ENCODE results near the gene FNDC1.

Gene FNDC1

DNA sequence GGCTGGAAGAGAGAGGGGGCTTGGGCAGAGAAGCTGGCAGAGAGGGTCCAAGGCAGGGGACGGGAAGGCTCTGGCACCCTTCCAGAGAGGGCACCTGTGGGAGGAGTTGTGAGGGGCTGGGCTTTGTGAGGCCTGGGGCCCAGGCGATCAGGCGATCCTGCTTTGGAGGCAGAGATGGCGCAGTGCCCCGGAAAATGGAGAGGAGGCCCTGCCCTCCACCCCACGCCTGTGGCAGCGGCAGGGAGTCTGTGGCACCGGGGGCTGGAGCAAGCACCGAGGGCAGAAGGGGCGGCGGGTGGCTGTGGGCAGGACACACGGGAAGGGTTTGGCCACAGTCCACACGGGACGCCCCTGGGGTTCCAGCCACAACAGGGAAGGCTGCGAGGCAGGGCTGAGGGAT is 36.5 kb upstream of the FNDC1 start:
- H2BK120ac ChIP-seq (ENCODE audit: low read depth, low read length), result no peak overlapping the region
- no peaks in the 10 kb centered on the region for H3K36me3 ChIP-seq (ENCODE audit: control insufficient read depth in 1 of 2, insufficient read depth in 2 of 2, low read depth in 1 of 2, low read length in 2 of 2)
- H3K9ac ChIP-seq (ENCODE audit: low read length), result no peak overlapping the region
- H3K4me3 ChIP-seq (ENCODE audit: insufficient read depth in 1 of 2, low read depth in 1 of 2, low read length in 2 of 2), result no peak overlapping the region
- no peak overlapping the region for H3K4me2 ChIP-seq (ENCODE audit: low read length, poor library complexity, severe bottlenecking)
- no peak overlapping the region for H3K27ac ChIP-seq (ENCODE audit: low read length, poor library complexity, severe bottlenecking)
- H2BK15ac ChIP-seq (ENCODE audit: low read depth, poor library complexity, severe bottlenecking), result no peak overlapping the region
- H3K4ac ChIP-seq (ENCODE audit: low read depth in 1 of 2, low read length in 2 of 2), result no peak overlapping the region
- H3K14ac ChIP-seq (ENCODE audit: low read length in 2 of 2), result no peak overlapping the region
- H2BK5ac ChIP-seq (ENCODE audit: low read depth, low read length, poor library complexity, severe bottlenecking), result no peak overlapping the region
- no peak overlapping the region for H3K18ac ChIP-seq (ENCODE audit: low read depth in 1 of 2, low read length in 2 of 2)
- H2AK5ac ChIP-seq (ENCODE audit: low read length, severe bottlenecking), result no peak overlapping the region
- H4K91ac ChIP-seq (ENCODE audit: low read length), result no peak overlapping the region
- H3K4me1 ChIP-seq (ENCODE audit: control insufficient read depth, insufficient read depth, low read depth, low read length), result no peaks in the 10 kb centered on the region
- no peak overlapping the region for H4K8ac ChIP-seq (ENCODE audit: low read length)
- no peak overlapping the region for H2BK12ac ChIP-seq (ENCODE audit: low read length in 2 of 2)
- 83% methylated on average over 15 of the region's 15 CpGs for WGBS
- no peak overlapping the region for H2AFZ ChIP-seq (ENCODE audit: low read depth, low read length)
- no peaks in the 10 kb centered on the region for H3K79me1 ChIP-seq (replicated peaks; ENCODE audit: low read length, poor library complexity, severe bottlenecking)
- H3K27me3 ChIP-seq (ENCODE audit: control insufficient read depth in 1 of 2, insufficient read depth in 1 of 2, low read length in 2 of 2), result peaks cover 25 to 43% of the 10 kb centered on the region in 2 experiments
- no peak for DNase-seq
- no peaks in the 10 kb centered on the region for H3K9me3 ChIP-seq (ENCODE audit: control insufficient read depth, low read length)
- no peak overlapping the region for H3K23ac ChIP-seq (ENCODE audit: low read length in 2 of 2)

DNA sequence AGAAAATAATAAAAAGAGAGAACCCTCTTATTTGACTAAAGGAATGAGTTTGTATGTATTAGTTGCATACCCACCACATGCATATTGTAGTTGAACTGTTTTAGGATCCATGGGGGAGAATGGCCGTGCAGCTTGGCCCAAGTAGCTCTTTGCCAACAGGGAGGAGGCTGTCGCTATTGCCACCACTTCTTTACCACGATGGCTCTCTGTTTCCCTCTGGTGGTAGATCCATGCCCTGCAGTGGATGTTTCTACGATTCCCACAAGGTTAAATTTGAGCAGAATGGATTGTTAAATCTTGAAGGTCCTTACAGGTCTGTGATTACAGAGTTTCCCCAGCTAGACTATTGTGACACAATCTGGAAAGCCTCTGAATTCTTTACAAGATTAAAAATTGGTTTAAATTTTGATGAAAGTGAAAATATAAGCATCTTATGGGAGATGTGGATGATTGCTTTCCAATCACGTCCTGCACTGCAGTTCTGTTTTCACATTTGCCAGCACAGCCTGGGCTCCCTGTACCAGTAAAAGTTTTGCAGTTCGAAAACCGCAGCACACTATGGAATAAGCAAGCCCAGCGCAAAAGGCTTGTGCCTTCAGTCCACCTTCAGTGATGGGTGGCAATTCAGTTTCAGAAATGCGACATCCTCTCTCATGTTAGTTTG is 34.4 kb upstream of the FNDC1 start:
- H3K4me2 ChIP-seq (ENCODE audit: low read length, poor library complexity, severe bottlenecking), result no peak overlapping the region
- no peaks in the 10 kb centered on the region for H3K4me1 ChIP-seq (ENCODE audit: control insufficient read depth, insufficient read depth, low read depth, low read length)
- no peak overlapping the region for H4K8ac ChIP-seq (ENCODE audit: low read length)
- no peak overlapping the region for H2AFZ ChIP-seq (ENCODE audit: low read depth, low read length)
- no peaks in the 10 kb centered on the region for H3K9me3 ChIP-seq (ENCODE audit: control insufficient read depth, low read length)
- H3K18ac ChIP-seq (ENCODE audit: low read depth in 1 of 2, low read length in 2 of 2), result no peak overlapping the region
- H3K23ac ChIP-seq (ENCODE audit: low read length in 2 of 2), result no peak overlapping the region
- peaks cover 32 to 63% of the 10 kb centered on the region in 2 experiments for H3K27me3 ChIP-seq (ENCODE audit: control insufficient read depth in 1 of 2, insufficient read depth in 1 of 2, low read length in 2 of 2)
- H2BK120ac ChIP-seq (ENCODE audit: low read depth, low read length), result no peak overlapping the region
- H3K36me3 ChIP-seq (ENCODE audit: control insufficient read depth in 1 of 2, insufficient read depth in 2 of 2, low read depth in 1 of 2, low read length in 2 of 2), result no peaks in the 10 kb centered on the region
- no peak overlapping the region for H3K4me3 ChIP-seq (ENCODE audit: insufficient read depth in 1 of 2, low read depth in 1 of 2, low read length in 2 of 2)
- no peak overlapping the region for H3K4ac ChIP-seq (ENCODE audit: low read depth in 1 of 2, low read length in 2 of 2)
- 28% methylated on average over 7 of the region's 9 CpGs for WGBS
- H4K91ac ChIP-seq (ENCODE audit: low read length), result no peak overlapping the region
- H3K9ac ChIP-seq (ENCODE audit: low read length), result no peak overlapping the region
- H2BK5ac ChIP-seq (ENCODE audit: low read depth, low read length, poor library complexity, severe bottlenecking), result no peak overlapping the region
- H2BK12ac ChIP-seq (ENCODE audit: low read length in 2 of 2), result no peak overlapping the region
- no peak overlapping the region for H2AK5ac ChIP-seq (ENCODE audit: low read length, severe bottlenecking)
- H3K79me1 ChIP-seq (replicated peaks; ENCODE audit: low read length, poor library complexity, severe bottlenecking), result no peaks in the 10 kb centered on the region
- H3K27ac ChIP-seq (ENCODE audit: low read length, poor library complexity, severe bottlenecking), result no peak overlapping the region
- peak; percentile 58 for DNase-seq
- H2BK15ac ChIP-seq (ENCODE audit: low read depth, poor library complexity, severe bottlenecking), result no peak overlapping the region
- no peak overlapping the region for H3K14ac ChIP-seq (ENCODE audit: low read length in 2 of 2)

DNA sequence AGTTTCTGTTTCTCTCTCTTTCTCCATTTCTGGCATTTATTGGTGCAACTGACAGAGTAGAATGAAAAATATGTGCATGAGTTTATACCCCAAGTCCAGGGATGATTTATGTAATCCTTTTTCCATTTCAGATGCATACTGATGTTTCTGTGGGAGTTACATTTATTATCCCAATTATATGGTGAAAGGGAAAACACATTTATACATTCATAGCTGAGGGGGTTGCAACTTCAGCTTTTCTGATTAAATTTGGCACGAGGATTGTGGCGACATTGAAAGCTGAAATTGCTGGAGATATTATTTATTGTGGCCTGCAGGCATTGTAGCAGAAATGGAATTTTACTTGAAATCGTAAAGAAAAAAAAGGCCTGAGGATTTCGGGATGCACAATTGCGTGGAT is 31.5 kb upstream of the FNDC1 start:
- no peak overlapping the region for H3K9ac ChIP-seq (ENCODE audit: low read length)
- no peak overlapping the region for H3K14ac ChIP-seq (ENCODE audit: low read length in 2 of 2)
- no peak overlapping the region for H2BK5ac ChIP-seq (ENCODE audit: low read depth, low read length, poor library complexity, severe bottlenecking)
- no peak for DNase-seq
- no peak overlapping the region for H2AK5ac ChIP-seq (ENCODE audit: low read length, severe bottlenecking)
- H2AFZ ChIP-seq (ENCODE audit: low read depth, low read length), result no peak overlapping the region
- 84% methylated on average over 5 of the region's 5 CpGs for WGBS
- H4K91ac ChIP-seq (ENCODE audit: low read length), result no peak overlapping the region
- H2BK15ac ChIP-seq (ENCODE audit: low read depth, poor library complexity, severe bottlenecking), result no peak overlapping the region
- no peak overlapping the region for H3K4me2 ChIP-seq (ENCODE audit: low read length, poor library complexity, severe bottlenecking)
- H3K27ac ChIP-seq (ENCODE audit: low read length, poor library complexity, severe bottlenecking), result no peak overlapping the region
- no peaks in the 10 kb centered on the region for H3K79me1 ChIP-seq (replicated peaks; ENCODE audit: low read length, poor library complexity, severe bottlenecking)
- H4K8ac ChIP-seq (ENCODE audit: low read length), result no peak overlapping the region
- H3K27me3 ChIP-seq (ENCODE audit: control insufficient read depth in 1 of 2, insufficient read depth in 1 of 2, low read length in 2 of 2), result peaks cover 27 to 57% of the 10 kb centered on the region in 2 experiments
- no peak overlapping the region for H2BK12ac ChIP-seq (ENCODE audit: low read length in 2 of 2)
- no peaks in the 10 kb centered on the region for H3K9me3 ChIP-seq (ENCODE audit: control insufficient read depth, low read length)
- H3K23ac ChIP-seq (ENCODE audit: low read length in 2 of 2), result no peak overlapping the region
- H3K4me1 ChIP-seq (ENCODE audit: control insufficient read depth, insufficient read depth, low read depth, low read length), result no peaks in the 10 kb centered on the region
- no peaks in the 10 kb centered on the region for H3K36me3 ChIP-seq (ENCODE audit: control insufficient read depth in 1 of 2, insufficient read depth in 2 of 2, low read depth in 1 of 2, low read length in 2 of 2)
- H3K4ac ChIP-seq (ENCODE audit: low read depth in 1 of 2, low read length in 2 of 2), result no peak overlapping the region
- no peak overlapping the region for H3K4me3 ChIP-seq (ENCODE audit: insufficient read depth in 1 of 2, low read depth in 1 of 2, low read length in 2 of 2)
- H2BK120ac ChIP-seq (ENCODE audit: low read depth, low read length), result no peak overlapping the region
- no peak overlapping the region for H3K18ac ChIP-seq (ENCODE audit: low read depth in 1 of 2, low read length in 2 of 2)

DNA sequence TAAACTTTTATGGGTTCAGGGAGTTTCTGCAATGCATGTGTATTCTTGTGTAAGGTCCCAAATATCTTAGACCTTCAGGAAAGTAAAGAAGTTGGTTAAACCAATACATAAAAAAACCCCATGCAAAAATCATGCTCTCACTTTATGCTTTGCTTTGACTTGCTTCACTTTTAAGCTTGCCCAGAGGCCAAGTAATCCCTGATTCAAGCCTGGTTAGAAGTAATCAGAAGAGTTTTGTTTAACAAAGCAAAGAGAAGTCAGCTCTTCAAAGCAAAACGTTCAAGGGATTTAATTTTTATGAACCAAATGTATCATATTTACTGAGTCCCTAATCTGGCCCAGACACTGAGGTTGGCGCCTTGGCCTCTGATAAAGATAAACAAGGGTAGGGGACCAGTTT is 26.7 kb upstream of the FNDC1 start:
- H3K4me2 ChIP-seq (ENCODE audit: low read length, poor library complexity, severe bottlenecking), result no peak overlapping the region
- no peak for DNase-seq
- H4K91ac ChIP-seq (ENCODE audit: low read length), result no peak overlapping the region
- H4K8ac ChIP-seq (ENCODE audit: low read length), result no peak overlapping the region
- H3K4me3 ChIP-seq (ENCODE audit: insufficient read depth in 1 of 2, low read depth in 1 of 2, low read length in 2 of 2), result no peak overlapping the region
- no peak overlapping the region for H3K9ac ChIP-seq (ENCODE audit: low read length)
- no peak overlapping the region for H3K23ac ChIP-seq (ENCODE audit: low read length in 2 of 2)
- no peaks in the 10 kb centered on the region for H3K36me3 ChIP-seq (ENCODE audit: control insufficient read depth in 1 of 2, insufficient read depth in 2 of 2, low read depth in 1 of 2, low read length in 2 of 2)
- no peaks in the 10 kb centered on the region for H3K79me1 ChIP-seq (replicated peaks; ENCODE audit: low read length, poor library complexity, severe bottlenecking)
- no peak overlapping the region for H2BK5ac ChIP-seq (ENCODE audit: low read depth, low read length, poor library complexity, severe bottlenecking)
- no peak overlapping the region for H2BK15ac ChIP-seq (ENCODE audit: low read depth, poor library complexity, severe bottlenecking)
- H3K14ac ChIP-seq (ENCODE audit: low read length in 2 of 2), result no peak overlapping the region
- H3K27ac ChIP-seq (ENCODE audit: low read length, poor library complexity, severe bottlenecking), result no peak overlapping the region
- no peaks in the 10 kb centered on the region for H3K4me1 ChIP-seq (ENCODE audit: control insufficient read depth, insufficient read depth, low read depth, low read length)
- H2AFZ ChIP-seq (ENCODE audit: low read depth, low read length), result no peak overlapping the region
- no peak overlapping the region for H3K4ac ChIP-seq (ENCODE audit: low read depth in 1 of 2, low read length in 2 of 2)
- H2BK12ac ChIP-seq (ENCODE audit: low read length in 2 of 2), result no peak overlapping the region
- no peaks in the 10 kb centered on the region for H3K9me3 ChIP-seq (ENCODE audit: control insufficient read depth, low read length)
- H3K18ac ChIP-seq (ENCODE audit: low read depth in 1 of 2, low read length in 2 of 2), result no peak overlapping the region
- H2AK5ac ChIP-seq (ENCODE audit: low read length, severe bottlenecking), result no peak overlapping the region
- 62% methylated on average over 2 of the region's 2 CpGs for WGBS
- H2BK120ac ChIP-seq (ENCODE audit: low read depth, low read length), result no peak overlapping the region
- H3K27me3 ChIP-seq (ENCODE audit: control insufficient read depth in 1 of 2, insufficient read depth in 1 of 2, low read length in 2 of 2), result peaks cover 18 to 36% of the 10 kb centered on the region in 2 experiments

Measured in mesenchymal stem cell (in vitro differentiated cells and primary cell).